H9 (cell line): Measurements from ENCODE around the gene FAM131C. TPM values are rescaled to one million over a fixed set of nuclear protein-coding genes. Genes with fewer than 3 reads are reported as not detected.

ENCODE experiments used
- DNase-seq: peaks from one replicate; pipeline ENCODE4 v3.0.0-alpha.2; 2017
- H2AFZ ChIP-seq: one replicate; pipeline ENCODE4 v1.6.1; 2013; ENCODE audit warnings: mild to moderate bottlenecking, low read length, control low read depth, moderate library complexity
- H2AK5ac ChIP-seq: 2 replicates; pipeline ENCODE4 v1.6.1; 2013; ENCODE audit warnings: low read length, control low read depth, mixed read lengths; ENCODE audit not compliant: insufficient read length
- H2BK120ac ChIP-seq: one replicate; pipeline ENCODE4 v1.6.1; 2013; ENCODE audit warnings: low read depth, mild to moderate bottlenecking, low read length, control low read depth, inconsistent platforms; ENCODE audit not compliant: poor library complexity, severe bottlenecking
- H2BK12ac ChIP-seq: 2 replicates; pipeline ENCODE4 v1.6.1; 2013; ENCODE audit warnings: low read length, control low read depth, mixed read lengths, low read depth; ENCODE audit not compliant: insufficient read length
- H2BK15ac ChIP-seq: 2 replicates; pipeline ENCODE4 v1.6.1; 2013; ENCODE audit warnings: low read depth, low read length, control low read depth
- H2BK20ac ChIP-seq: one replicate; pipeline ENCODE4 v1.6.1; 2013; ENCODE audit warnings: low read depth, mild to moderate bottlenecking, low read length, control low read depth, inconsistent platforms; ENCODE audit not compliant: poor library complexity, severe bottlenecking
- H2BK5ac ChIP-seq: 2 replicates; pipeline ENCODE4 v1.6.1; 2013; ENCODE audit warnings: low read length, control low read depth, mixed read lengths; ENCODE audit not compliant: insufficient read length
- H3K14ac ChIP-seq: 2 replicates; pipeline ENCODE4 v1.6.1; 2013; ENCODE audit warnings: low read length, control low read depth; ENCODE audit not compliant: insufficient read depth
- H3K18ac ChIP-seq: 2 replicates; pipeline ENCODE4 v1.6.1; 2013; ENCODE audit warnings: low read depth, mild to moderate bottlenecking, mixed read lengths, low read length, control low read depth; ENCODE audit not compliant: insufficient read length
- H3K23ac ChIP-seq: 2 replicates; pipeline ENCODE4 v1.6.1; 2013; ENCODE audit warnings: low read length, control low read depth, mixed read lengths, low read depth; ENCODE audit not compliant: insufficient read length
- H3K23me2 ChIP-seq: 2 replicates; pipeline ENCODE4 v1.6.1; 2013; ENCODE audit warnings: low read depth, mild to moderate bottlenecking, mixed read lengths, low read length, control low read depth; ENCODE audit not compliant: insufficient read length, poor library complexity, severe bottlenecking
- H3K27ac ChIP-seq: 2 replicates; pipeline ENCODE4 v1.5.1; 2013; ENCODE audit warnings: low read length, control low read depth, mixed read lengths, low read depth; ENCODE audit not compliant: insufficient read length
- H3K27me3 ChIP-seq: 2 replicates; pipeline ENCODE4 v1.6.1; 2013; ENCODE audit warnings: low read length, control low read depth, inconsistent platforms; ENCODE audit not compliant: insufficient read depth
- H3K4ac ChIP-seq: 2 replicates; pipeline ENCODE4 v1.6.1; 2013; ENCODE audit warnings: low read depth, mild to moderate bottlenecking, control low read depth, inconsistent platforms, low read length, moderate library complexity
- H3K4me1 ChIP-seq: 2 replicates; pipeline ENCODE4 v1.6.1; 2013; ENCODE audit warnings: low read length, control low read depth, inconsistent platforms; ENCODE audit not compliant: insufficient read depth
- H3K4me2 ChIP-seq: 2 replicates; pipeline ENCODE4 v1.6.1; 2013; ENCODE audit warnings: low read length, control low read depth, mixed read lengths; ENCODE audit not compliant: insufficient read length, insufficient read depth
- H3K56ac ChIP-seq: 2 replicates; pipeline ENCODE4 v1.6.1; 2013; ENCODE audit warnings: low read depth, mild to moderate bottlenecking, mixed read lengths, low read length, control low read depth; ENCODE audit not compliant: insufficient read length
- H3K79me1 ChIP-seq: 2 replicates; pipeline ENCODE4 v1.6.1; 2013; ENCODE audit warnings: low read depth, mild to moderate bottlenecking, moderate library complexity, low read length, control low read depth, inconsistent platforms; ENCODE audit not compliant: insufficient read depth, poor library complexity, severe bottlenecking
- H3K79me2 ChIP-seq: 2 replicates; pipeline ENCODE4 v1.6.1; 2013; ENCODE audit warnings: low read length, control low read depth, inconsistent platforms; ENCODE audit not compliant: insufficient read depth
- H3K9ac ChIP-seq: 2 replicates; pipeline ENCODE4 v1.6.1; 2013; ENCODE audit warnings: low read length, control low read depth, mixed read lengths; ENCODE audit not compliant: insufficient read length; ENCODE audit errors: extremely low read depth
- H3K9me3 ChIP-seq: one replicate; pipeline ENCODE4 v1.6.1; 2013; ENCODE audit warnings: low read depth, low read length, inconsistent platforms; ENCODE audit not compliant: control insufficient read depth
- H3T11ph ChIP-seq: one replicate; pipeline ENCODE4 v1.6.1; 2013; ENCODE audit warnings: mild to moderate bottlenecking, low read length, control low read depth, inconsistent platforms
- H4K20me1 ChIP-seq: one replicate; pipeline ENCODE4 v1.6.1; 2013; ENCODE audit not compliant: control insufficient read depth, insufficient read length, insufficient read depth
- H4K5ac ChIP-seq: 2 replicates; pipeline ENCODE4 v1.6.1; 2013; ENCODE audit warnings: low read depth, mild to moderate bottlenecking, mixed read lengths, low read length, control low read depth; ENCODE audit not compliant: insufficient read length
- H4K8ac ChIP-seq: replicated peaks from 2 replicates; pipeline ENCODE4 v1.6.1; 2013; ENCODE audit warnings: low read length, control low read depth, mixed read lengths, low read depth; ENCODE audit not compliant: insufficient read length
- H4K91ac ChIP-seq: 2 replicates; pipeline ENCODE4 v1.6.1; 2013; ENCODE audit warnings: low read depth, mild to moderate bottlenecking, moderate library complexity, mixed read lengths, low read length, control low read depth; ENCODE audit not compliant: insufficient read length
- H3K27ac Mint-ChIP-seq, 3 experiments: 2 replicates in 2 of 3; 3 replicates in 1 of 3; pipeline ENCODE4 v1.8.0; 2020 to 2021; ENCODE audit warnings: mixed read lengths in 3 of 3, mild to moderate bottlenecking in 1 of 3, moderate library complexity in 1 of 3
- H3K27me3 Mint-ChIP-seq: 2 replicates; pipeline ENCODE4 v1.8.0; 2021; ENCODE audit warnings: low read depth, mild to moderate bottlenecking, moderate library complexity, mixed read lengths
- H3K36me3 Mint-ChIP-seq, 3 experiments: 2 replicates in 2 of 3; 3 replicates in 1 of 3; pipeline ENCODE4 v1.8.0; 2020 to 2021; ENCODE audit warnings: low read depth in 3 of 3, mixed read lengths in 3 of 3; ENCODE audit not compliant: insufficient read depth in 1 of 3
- H3K4me1 Mint-ChIP-seq, 2 experiments: 2 replicates each; pipeline ENCODE4 v1.8.0; 2020; ENCODE audit warnings: mixed read lengths in 2 of 2
- H3K4me3 Mint-ChIP-seq, 2 experiments: 2 replicates in 1 of 2; 3 replicates in 1 of 2; pipeline ENCODE4 v1.8.0; 2020 to 2021; ENCODE audit warnings: mild to moderate bottlenecking in 2 of 2, mixed read lengths in 2 of 2, moderate library complexity in 1 of 2
- H3K9me3 Mint-ChIP-seq, 2 experiments: 2 replicates in 1 of 2; 3 replicates in 1 of 2; pipeline ENCODE4 v1.8.0; 2020; ENCODE audit warnings: mild to moderate bottlenecking in 2 of 2, mixed read lengths in 2 of 2, moderate library complexity in 1 of 2
- WGBS: extraction: QIAGEN DNeasy Blood & Tissue Kit; methylation state at CpG from one replicate; pipeline ENCODE4 v1.1.7; 2013; ENCODE audit warnings: missing lambda C conversion rate, low lambda C conversion rate, mixed read lengths; ENCODE audit not compliant: insufficient read length; ENCODE audit errors: extremely low coverage; 5-methylcytosine and 5-hydroxymethylcytosine counted together
- total RNA-seq: library from RNA; stranded (reverse); gene quantifications from 2 replicates; pipeline ENCODE4 v1.2.1, GENCODE V29; 2021
- TF ChIP-seq, protein P1 (sequence below): fragments of 200-600 bp; sonication (generic); conservative IDR thresholded peaks from 3 replicates; pipeline ENCODE4 v1.8.0; 2021; ENCODE audit warnings: antibody characterized with exemption, mild to moderate bottlenecking

The FAM131C gene
- total RNA-seq, 1 experiment from 2014 or later = 0.61 TPM

DNA sequence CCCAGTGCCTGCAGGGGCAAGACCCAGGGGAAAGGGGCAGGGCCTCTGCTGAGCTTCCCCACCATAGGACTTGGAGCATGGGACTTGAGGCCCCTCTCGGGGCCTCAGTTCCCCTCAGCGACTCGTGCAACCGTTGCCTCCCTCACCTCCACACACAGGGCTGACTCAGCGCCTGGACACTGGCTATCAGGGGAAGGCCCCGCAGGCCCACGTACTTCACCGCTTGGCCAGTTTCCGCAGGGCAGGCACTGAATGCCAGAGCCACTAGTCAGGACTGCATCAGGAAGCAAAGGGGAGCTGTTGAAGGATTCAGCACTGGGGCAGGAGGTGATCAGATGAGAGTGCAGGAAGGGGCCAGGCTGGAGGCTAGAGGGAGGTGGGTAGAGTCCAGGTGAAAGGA is 15.5 kb upstream of the FAM131C start:
- H3K4ac ChIP-seq = no peak overlapping the region
- H2BK12ac ChIP-seq = no peak overlapping the region
- no peak overlapping the region for H3K27ac ChIP-seq
- Mint-ChIP-seq H3K9me3 (no peaks in the 10 kb centered on the region), H3K36me3 (no peaks in the 10 kb centered on the region), H3K27me3 (no peaks in the 10 kb centered on the region; the same call in none of the 2 replicates), H3K4me1 (peaks cover 12 to 22% of the 10 kb centered on the region in 2 experiments), H3K4me3 (no peak overlapping the region), H3K27ac (peak overlapping the region in 1 of 3 experiments; percentile 77; a peak in 2 of 7 replicates)
- no peak overlapping the region for H4K91ac ChIP-seq
- H4K5ac ChIP-seq = no peak overlapping the region
- no peak overlapping the region for H3K56ac ChIP-seq
- H3K4me2 ChIP-seq = no peak overlapping the region
- H3K9ac ChIP-seq = no peak overlapping the region
- no peak overlapping the region for H2AFZ ChIP-seq
- H3K9me3 ChIP-seq = no peaks in the 10 kb centered on the region
- H3T11ph ChIP-seq = no peak overlapping the region
- no peaks in the 10 kb centered on the region for H3K4me1 ChIP-seq
- no peak overlapping the region for H2BK5ac ChIP-seq
- H2BK120ac ChIP-seq = no peak overlapping the region
- no peak overlapping the region for H2AK5ac ChIP-seq
- H3K18ac ChIP-seq = no peak overlapping the region
- H4K8ac ChIP-seq = no peak overlapping the region
- H3K14ac ChIP-seq = no peak overlapping the region
- no peaks in the 10 kb centered on the region; the same call in 1 of the 2 replicates for H3K27me3 ChIP-seq
- H2BK15ac ChIP-seq = no peak overlapping the region
- TF ChIP-seq, protein P1, sequence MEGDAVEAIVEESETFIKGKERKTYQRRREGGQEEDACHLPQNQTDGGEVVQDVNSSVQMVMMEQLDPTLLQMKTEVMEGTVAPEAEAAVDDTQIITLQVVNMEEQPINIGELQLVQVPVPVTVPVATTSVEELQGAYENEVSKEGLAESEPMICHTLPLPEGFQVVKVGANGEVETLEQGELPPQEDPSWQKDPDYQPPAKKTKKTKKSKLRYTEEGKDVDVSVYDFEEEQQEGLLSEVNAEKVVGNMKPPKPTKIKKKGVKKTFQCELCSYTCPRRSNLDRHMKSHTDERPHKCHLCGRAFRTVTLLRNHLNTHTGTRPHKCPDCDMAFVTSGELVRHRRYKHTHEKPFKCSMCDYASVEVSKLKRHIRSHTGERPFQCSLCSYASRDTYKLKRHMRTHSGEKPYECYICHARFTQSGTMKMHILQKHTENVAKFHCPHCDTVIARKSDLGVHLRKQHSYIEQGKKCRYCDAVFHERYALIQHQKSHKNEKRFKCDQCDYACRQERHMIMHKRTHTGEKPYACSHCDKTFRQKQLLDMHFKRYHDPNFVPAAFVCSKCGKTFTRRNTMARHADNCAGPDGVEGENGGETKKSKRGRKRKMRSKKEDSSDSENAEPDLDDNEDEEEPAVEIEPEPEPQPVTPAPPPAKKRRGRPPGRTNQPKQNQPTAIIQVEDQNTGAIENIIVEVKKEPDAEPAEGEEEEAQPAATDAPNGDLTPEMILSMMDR = no peak
- no peaks in the 10 kb centered on the region for H3K79me2 ChIP-seq
- H4K20me1 ChIP-seq = no peaks in the 10 kb centered on the region
- no peaks in the 10 kb centered on the region for H3K79me1 ChIP-seq
- no CpG with 5 or more reads among the region's 9 CpGs for WGBS
- H3K23ac ChIP-seq = no peak overlapping the region
- no peaks in the 10 kb centered on the region for H3K23me2 ChIP-seq
- no peak overlapping the region for H2BK20ac ChIP-seq
- DNase-seq = peak; percentile 33
